GM12891 (cell line): Measurements from ENCODE around the gene TELO2.

Source experiments
- PAX5 ChIP-seq: IDR thresholded peaks from 2 replicates; pipeline ENCODE4 v1.6.1; 2011; ENCODE audit warnings: low read length, moderate library complexity, mild to moderate bottlenecking; ENCODE audit not compliant: insufficient read depth, severe bottlenecking
- POLR2A ChIP-seq: IDR thresholded peaks from 2 replicates; pipeline ENCODE4 v1.6.1; 2011; ENCODE audit warnings: low read depth, low read length, control low read depth
- POLR2AphosphoS5 ChIP-seq: IDR thresholded peaks from 2 replicates; pipeline ENCODE4 v1.6.1; 2011; ENCODE audit warnings: low read depth, low read length, control low read depth
- SPI1 ChIP-seq: IDR thresholded peaks from 2 replicates; pipeline ENCODE4 v1.6.1; 2011; ENCODE audit warnings: low read depth, low read length, control low read depth
- TAF1 ChIP-seq: IDR thresholded peaks from 2 replicates; pipeline ENCODE4 v1.6.1; 2011; ENCODE audit warnings: low read depth, low read length, control low read depth

DNA sequence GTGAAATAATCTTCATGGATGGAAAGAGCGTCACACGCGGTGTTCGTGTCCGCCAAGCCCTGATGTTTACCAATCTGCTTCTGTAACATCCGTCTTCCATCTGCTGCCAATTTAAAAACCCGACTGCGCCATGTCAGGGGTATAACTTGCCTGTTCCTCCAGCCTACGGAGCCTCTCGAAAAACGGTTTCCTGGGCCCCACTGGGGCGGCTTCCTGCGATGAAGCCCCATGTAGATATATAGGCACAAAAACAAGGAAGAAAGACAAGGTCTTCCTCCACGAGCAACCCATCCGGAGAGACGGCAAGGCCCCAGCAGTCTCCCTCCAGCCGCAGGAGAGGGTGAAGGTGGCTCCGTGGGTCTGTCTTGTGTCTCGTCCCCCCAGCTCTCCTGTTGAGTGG, 4.5 kb upstream of the TELO2 start, which contains the start of gene PTX4:
- TF ChIP-seq TAF1: no peak
- TF ChIP-seq POLR2A: no peak
- no peak for TF ChIP-seq POLR2AphosphoS5
- no peak for TF ChIP-seq SPI1
- TF ChIP-seq PAX5: no peak
